Left colon (tissue), 2 donors: ENCODE results near the gene PPP2R2D. TPM values are rescaled to one million over a fixed set of nuclear protein-coding genes. Genes with fewer than 3 reads are reported as not detected.

Experiments
- ATAC-seq: fragments of 200-7000 bp; cut with Tn5 transposase; one replicate; pipeline ENCODE4 v1.9.1; 2020; ENCODE audit warnings: mild to moderate bottlenecking, moderate library complexity
- DNase-seq, 2 donors: peaks; one replicate each; pipeline ENCODE4 v3.0.0-alpha.2; 2020
- intact Hi-C, 2 donors: fragments of 100-400 bp; cut with DNase I in 1 of 2; cut with micrococcal nuclease in 1 of 2; formaldehyde crosslinking; loops; one replicate each; pipeline versions ENCODE4 v1.11.2 to v1.14.0; 2022; cut with DNase I, micrococcal nuclease
- total RNA-seq, 2 donors: library from RNA; stranded (reverse); fragmentation: NEBNext Ultra II Directional; extraction: Animal tissue kit (Norgen Biotek cat#: 25700); gene quantifications; one replicate each; pipeline ENCODE4 v1.2.1, GENCODE V29; 2021
- donor health status: DM: no; HTN: no; CAD: no.
- donor health status: DM: yes; HTN: yes; CAD: no.

Gene PPP2R2D
- total RNA-seq, 2 donors from 2014 or later = 28.5 to 30.2 TPM

- DNase-seq = no peak
- intact Hi-C loops = no loop called here
- no peak for ATAC-seq
Measured at GRCh38 chr10:131862548-131862947, 38.3 kb upstream of the PPP2R2D start.

GRCh38 chr10:131865223-131865917 is 35.4 kb upstream of the PPP2R2D start:
- intact Hi-C loops = no loop called here
- no peak for ATAC-seq
- DNase-seq = no peak

- intact Hi-C loops = no loop called here
- ATAC-seq = no peak
- no peak for DNase-seq
Measured at GRCh38 chr10:131866673-131867072, 34.1 kb upstream of the PPP2R2D start.

- intact Hi-C loops = no loop called here
- DNase-seq (peak in 1 of 2 donors; percentile 5), ATAC-seq (no peak)
Measured at GRCh38 chr10:131868436-131868835, 32.4 kb upstream of the PPP2R2D start.

- ATAC-seq (no peak), DNase-seq (no peak)
- intact Hi-C loops = no loop called here
Measured at GRCh38 chr10:131869344-131869743, 31.5 kb upstream of the PPP2R2D start.

GRCh38 chr10:131870411-131870810 is 30.4 kb upstream of the PPP2R2D start:
- DNase-seq = no peak

GRCh38 chr10:131870831-131871672 is 29.8 kb upstream of the PPP2R2D start:
- intact Hi-C loops = no loop called here
- ATAC-seq = no peak
- DNase-seq = no peak

More at GRCh38 chr10:131870411-131870810, 30.4 kb upstream of the PPP2R2D start:
- intact Hi-C loops = no loop called here
- ATAC-seq = no peak

GRCh38 chr10:131871673-131872005 is 29.2 kb upstream of the PPP2R2D start:
- ATAC-seq (no peak), DNase-seq (no peak)
- intact Hi-C loops = no loop called here

GRCh38 chr10:131872011-131872826 is 28.6 kb upstream of the PPP2R2D start:
- DNase-seq = no peak
- ATAC-seq = no peak
- intact Hi-C loops = no loop called here

GRCh38 chr10:131872827-131873375 is 27.9 kb upstream of the PPP2R2D start:
- intact Hi-C loops = no loop called here
- DNase-seq = no peak

GRCh38 chr10:131874991-131875451 is 25.8 kb upstream of the PPP2R2D start:
- intact Hi-C loops = no loop called here
- peak; percentile 90 for ATAC-seq
- DNase-seq = peak; percentile 51 to 66

More at GRCh38 chr10:131872827-131873375, 27.9 kb upstream of the PPP2R2D start:
- ATAC-seq = no peak

GRCh38 chr10:131875501-131875900 is 25.3 kb upstream of the PPP2R2D start:
- DNase-seq (no peak), ATAC-seq (no peak)
- intact Hi-C loops = no loop called here

GRCh38 chr10:131876017-131876416 is 24.8 kb upstream of the PPP2R2D start:
- DNase-seq (no peak), ATAC-seq (no peak)
- intact Hi-C loops = no loop called here

GRCh38 chr10:131876508-131876907 is 24.3 kb upstream of the PPP2R2D start:
- ATAC-seq = no peak
- DNase-seq = no peak
- intact Hi-C loops = no loop called here

- DNase-seq (no peak), ATAC-seq (no peak)
- intact Hi-C loops = loop anchor here (10.0 kb wide), 2 partner anchors 145 to 265 kb away; no protein-coding TSS in a partner anchor
Measured at GRCh38 chr10:131880016-131880590, 20.7 kb upstream of the PPP2R2D start.

GRCh38 chr10:131881104-131881880 is 19.5 kb upstream of the PPP2R2D start:
- no peak for ATAC-seq
- no peak for DNase-seq
- intact Hi-C loops = loop anchor here (10.0 kb wide), 2 partner anchors 144 to 264 kb away; no protein-coding TSS in a partner anchor

GRCh38 chr10:131882151-131882550 is 18.7 kb upstream of the PPP2R2D start:
- intact Hi-C loops = loop anchor here (10.0 kb wide), 2 partner anchors 143 to 263 kb away; no protein-coding TSS in a partner anchor

More at GRCh38 chr10:131882151-131882550, 18.7 kb upstream of the PPP2R2D start:
- no peak for DNase-seq
- no peak for ATAC-seq
